Vagina (tissue), 2 donors: Measurements from ENCODE around the gene ISM1.

Source experiments
- CTCF ChIP-seq, 3 experiments: fragments of 450-650 bp in 2 of 3; fragments of 200-600 bp in 1 of 3; sonication (generic) in 1 of 3; IDR thresholded peaks; one replicate each; pipeline ENCODE4 v1.5.1; 2017 to 2019; ENCODE audit warnings: antibody characterized with exemption in 3 of 3, mild to moderate bottlenecking in 2 of 3, moderate library complexity in 2 of 3
- POLR2A ChIP-seq, 2 donors: fragments of 450-650 bp; IDR thresholded peaks; one replicate each; pipeline ENCODE4 v1.6.1; 2017; ENCODE audit warnings: antibody characterized with exemption in 2 of 2, mild to moderate bottlenecking in 2 of 2, moderate library complexity in 2 of 2
- POLR2AphosphoS5 ChIP-seq, 2 donors: sonication (generic); formaldehyde crosslinking; IDR thresholded peaks; one replicate each; pipeline ENCODE4 v1.9.0; 2017; ENCODE audit warnings: antibody characterized with exemption in 2 of 2, mild to moderate bottlenecking in 2 of 2, low read depth in 1 of 2; ENCODE audit not compliant: insufficient read depth in 1 of 2

- TF ChIP-seq POLR2A (IDR thresholded peaks at IDR 0.05) = no peak
- TF ChIP-seq CTCF (IDR thresholded peaks at IDR 0.05) = no peak
- TF ChIP-seq POLR2AphosphoS5 (IDR thresholded peaks at IDR 0.05; ENCODE audit: insufficient read depth in 1 of 2, low read depth in 1 of 2) = no peak
Measured at GRCh38 chr20:13298692-13299373, 77.8 kb downstream of the ISM1 start.
